CD4-positive, alpha-beta T cell (primary cell): ENCODE results near the gene MED22. TPM values are rescaled to one million over a fixed set of nuclear protein-coding genes. Genes with fewer than 3 reads are reported as not detected.
"Not testable (repeated sequence)": the region's sequence is repeated elsewhere in the genome, so short reads cannot be mapped to it uniquely, and the experiment has no call there.

Experiments used
- ATAC-seq: fragments of 200-7000 bp; cut with Tn5 transposase; one replicate; pipeline ENCODE4 v1.10.0; 2022; ENCODE audit warnings: mild to moderate bottlenecking; ENCODE audit not compliant: poor library complexity
- CTCF ChIA-PET: fragments of 350-600 bp; sonication (Branson Sonifier 250); formaldehyde crosslinking; loops from one replicate; lab custom pipeline; 2021; ENCODE audit warnings: antibody characterized with exemption, inconsistent platforms; lab: Charles Lee
- POLR2A ChIA-PET: fragments of 350-600 bp; sonication (Branson Sonifier 250); formaldehyde crosslinking; loops from one replicate; lab custom pipeline; 2021; ENCODE audit warnings: antibody characterized with exemption, inconsistent platforms; lab: Charles Lee
- DNase-seq, 14 experiments: peaks; one replicate each; pipeline ENCODE4 v3.0.0-alpha.2; 2013 to 2020; ENCODE audit warnings: mixed read lengths in 2 of 14
- H3K27ac ChIP-seq, 2 donors: one replicate each; pipeline versions ENCODE4 v1.5.1 to v1.7.0; 2013; ENCODE audit warnings: low read length in 2 of 2, low read depth in 1 of 2, mild to moderate bottlenecking in 1 of 2
- H3K27me3 ChIP-seq, 2 experiments: 1 replicate in 1 of 2; 2 replicates in 1 of 2; pipeline versions ENCODE4 v1.6.1 to v1.7.0; 2013; ENCODE audit warnings: low read length in 2 of 2, control low read depth in 1 of 2, mild to moderate bottlenecking in 1 of 2, moderate library complexity in 1 of 2; ENCODE audit not compliant: insufficient read depth in 2 of 2, control insufficient read depth in 1 of 2
- H3K36me3 ChIP-seq: one replicate; pipeline ENCODE4 v1.6.1; 2013; ENCODE audit warnings: low read length, control low read depth; ENCODE audit not compliant: insufficient read depth
- H3K4me1 ChIP-seq: one replicate; pipeline ENCODE4 v1.6.1; 2013; ENCODE audit warnings: low read length, control low read depth; ENCODE audit not compliant: insufficient read depth
- H3K4me3 ChIP-seq: one replicate; pipeline ENCODE4 v1.5.1; 2013; ENCODE audit warnings: mild to moderate bottlenecking, low read length, moderate library complexity
- H3K9me3 ChIP-seq, 2 experiments: 1 replicate in 1 of 2; 2 replicates in 1 of 2; pipeline versions ENCODE4 v1.6.1 to v1.7.0; 2013; ENCODE audit warnings: low read length in 2 of 2, mild to moderate bottlenecking in 2 of 2, control low read depth in 1 of 2, moderate library complexity in 1 of 2; ENCODE audit not compliant: control insufficient read depth in 1 of 2, insufficient read depth in 1 of 2
- H3K27ac Mint-ChIP-seq: one replicate; pipeline ENCODE4 v1.8.0; 2020; ENCODE audit warnings: mixed read lengths
- H3K27me3 Mint-ChIP-seq: one replicate; pipeline ENCODE4 v1.8.0; 2021; ENCODE audit warnings: mixed read lengths
- H3K36me3 Mint-ChIP-seq: one replicate; pipeline ENCODE4 v1.8.0; 2021; ENCODE audit warnings: low read depth, mixed read lengths
- H3K4me1 Mint-ChIP-seq: one replicate; pipeline ENCODE4 v1.8.0; 2021; ENCODE audit warnings: low read depth, mixed read lengths
- H3K4me3 Mint-ChIP-seq: one replicate; pipeline ENCODE4 v1.8.0; 2020; ENCODE audit warnings: mild to moderate bottlenecking, mixed read lengths
- H3K9me3 Mint-ChIP-seq: one replicate; pipeline ENCODE4 v1.8.0; 2020; ENCODE audit warnings: mixed read lengths
- intact Hi-C, 2 experiments: fragments of 100-400 bp; cut with DNase I in 1 of 2; cut with micrococcal nuclease in 1 of 2; formaldehyde crosslinking; loops; one replicate each; pipeline versions ENCODE4 v1.15.1 to v1.9.0; 2023 to 2025; cut with DNase I, micrococcal nuclease
- total RNA-seq, 174 experiments: library from RNA in 2 of 174; stranded (reverse) in 2 of 174; gene quantifications; one replicate each; pipeline ENCODE4 v1.2.3 and lab custom pipeline; 2021 to 2026
- TF ChIP-seq, protein P1 (sequence below): fragments of 200-600 bp; IDR thresholded peaks from one replicate; pipeline ENCODE4 v1.8.0; 2022; ENCODE audit warnings: antibody characterized with exemption, mild to moderate bottlenecking

The MED22 gene
- total RNA-seq, 2 experiments from 2014 or later: 15.7 to 18.0 TPM

GRCh38 chr9:133303266-133304157 lies 44.4 kb downstream of the MED22 start:
- Histone ChIP-seq H3K4me1 (no peaks in the 10 kb centered on the region), H3K27ac (no peak overlapping the region), H3K4me3 (no peak overlapping the region), H3K36me3 (no peaks in the 10 kb centered on the region), H3K27me3 (no peaks in the 10 kb centered on the region), H3K9me3 (no peaks in the 10 kb centered on the region)
- DNase-seq (peak in 1 of 14 experiments; percentile 16), ATAC-seq (no peak)
- Mint-ChIP-seq H3K9me3 (no peaks in the 10 kb centered on the region), H3K4me3 (no peak overlapping the region), H3K4me1 (no peaks in the 10 kb centered on the region), H3K27me3 (no peaks in the 10 kb centered on the region), H3K36me3 (no peaks in the 10 kb centered on the region), H3K27ac (no peak overlapping the region)
- intact Hi-C loops: no loop called here
- CTCF ChIA-PET: no interaction called here
- TF ChIP-seq, protein P1, sequence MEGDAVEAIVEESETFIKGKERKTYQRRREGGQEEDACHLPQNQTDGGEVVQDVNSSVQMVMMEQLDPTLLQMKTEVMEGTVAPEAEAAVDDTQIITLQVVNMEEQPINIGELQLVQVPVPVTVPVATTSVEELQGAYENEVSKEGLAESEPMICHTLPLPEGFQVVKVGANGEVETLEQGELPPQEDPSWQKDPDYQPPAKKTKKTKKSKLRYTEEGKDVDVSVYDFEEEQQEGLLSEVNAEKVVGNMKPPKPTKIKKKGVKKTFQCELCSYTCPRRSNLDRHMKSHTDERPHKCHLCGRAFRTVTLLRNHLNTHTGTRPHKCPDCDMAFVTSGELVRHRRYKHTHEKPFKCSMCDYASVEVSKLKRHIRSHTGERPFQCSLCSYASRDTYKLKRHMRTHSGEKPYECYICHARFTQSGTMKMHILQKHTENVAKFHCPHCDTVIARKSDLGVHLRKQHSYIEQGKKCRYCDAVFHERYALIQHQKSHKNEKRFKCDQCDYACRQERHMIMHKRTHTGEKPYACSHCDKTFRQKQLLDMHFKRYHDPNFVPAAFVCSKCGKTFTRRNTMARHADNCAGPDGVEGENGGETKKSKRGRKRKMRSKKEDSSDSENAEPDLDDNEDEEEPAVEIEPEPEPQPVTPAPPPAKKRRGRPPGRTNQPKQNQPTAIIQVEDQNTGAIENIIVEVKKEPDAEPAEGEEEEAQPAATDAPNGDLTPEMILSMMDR: no peak
- POLR2A ChIA-PET: no interaction called here

DNA sequence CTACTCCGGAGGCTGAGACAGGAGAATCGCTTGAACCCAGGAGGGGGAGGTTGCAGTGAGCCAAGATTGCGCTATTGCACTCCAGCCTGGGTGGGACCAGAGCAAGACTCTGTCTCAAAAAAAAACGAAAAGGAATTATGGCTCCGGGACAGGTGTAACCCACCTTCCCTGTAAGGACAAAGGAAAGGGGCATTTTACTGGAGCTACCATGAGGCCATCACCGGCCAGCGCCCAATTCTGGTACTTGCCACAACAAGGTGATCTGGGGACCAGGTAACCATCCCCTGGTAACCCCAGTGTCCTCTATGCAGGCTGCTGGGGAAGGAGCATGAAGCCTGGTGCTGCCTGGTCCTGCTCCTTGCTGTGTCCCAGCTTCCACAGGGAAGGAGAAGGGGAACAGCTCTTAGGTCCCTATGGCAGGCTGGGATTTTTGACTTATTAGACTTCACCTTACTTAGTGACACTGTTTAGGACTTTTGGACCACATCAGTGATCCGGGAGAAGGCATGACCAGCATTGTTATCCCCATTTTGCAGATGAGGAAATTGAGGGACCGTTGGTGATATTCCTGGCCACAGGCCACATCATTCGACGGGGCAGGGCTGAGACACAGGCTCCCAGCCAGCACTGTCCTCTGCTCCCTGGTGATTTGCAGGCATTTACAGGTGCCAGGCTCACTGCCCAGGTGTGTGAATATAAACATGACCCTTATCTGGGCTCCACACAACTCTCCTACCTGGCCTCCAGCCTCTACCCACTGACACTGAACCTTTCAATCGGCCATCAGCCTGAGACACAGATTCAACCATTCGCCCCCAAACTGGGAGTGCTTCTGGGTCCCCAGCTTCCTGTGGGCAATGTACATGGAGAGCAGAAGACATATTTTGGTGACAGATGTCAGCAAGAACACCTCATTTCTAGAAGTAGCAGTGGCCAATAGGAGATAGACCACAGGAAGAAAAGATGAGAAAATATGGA lies 46.4 kb downstream of the MED22 start:
- no peaks in the 10 kb centered on the region for H3K9me3 Mint-ChIP-seq
- Histone ChIP-seq H3K27ac (no peak overlapping the region), H3K4me1 (no peaks in the 10 kb centered on the region), H3K36me3 (no peaks in the 10 kb centered on the region), H3K9me3 (no peaks in the 10 kb centered on the region), H3K27me3 (no peaks in the 10 kb centered on the region), H3K4me3 (no peak overlapping the region)
- TF ChIP-seq, protein P1: no peak
- no peaks in the 10 kb centered on the region for H3K27me3 Mint-ChIP-seq
- no peak overlapping the region for H3K27ac Mint-ChIP-seq
- H3K36me3 Mint-ChIP-seq: no peaks in the 10 kb centered on the region
- intact Hi-C loops: no loop called here
- H3K4me1 Mint-ChIP-seq: no peaks in the 10 kb centered on the region
- H3K4me3 Mint-ChIP-seq: no peak overlapping the region
- POLR2A ChIA-PET: no interaction called here
- ATAC-seq (no peak), DNase-seq (peak in 1 of 14 experiments; percentile 1)
- CTCF ChIA-PET: no interaction called here

DNA sequence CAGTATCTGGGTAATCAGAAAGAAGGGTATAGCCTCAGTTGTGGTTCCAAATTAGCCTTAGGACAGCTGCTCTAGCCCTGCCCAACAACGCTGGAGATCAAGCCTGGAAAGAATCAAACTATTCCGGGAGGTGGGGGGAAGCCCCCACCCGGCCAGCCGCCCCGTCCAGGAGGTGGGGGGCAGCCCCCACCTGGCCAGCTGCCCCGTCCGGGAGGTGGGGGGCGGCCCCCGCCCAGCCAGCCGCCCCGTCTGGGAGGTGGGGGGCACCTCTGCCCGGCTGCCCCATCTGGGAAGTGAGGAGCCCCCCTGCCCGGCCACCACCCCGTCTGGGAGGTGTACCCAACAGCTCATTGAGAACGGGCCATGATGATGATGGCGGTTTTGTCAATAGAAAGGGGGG lies 47.9 kb downstream of the MED22 start:
- H3K4me1 Mint-ChIP-seq, H3K4me3 ChIP-seq, H3K27ac Mint-ChIP-seq, intact Hi-C loops, H3K9me3 Mint-ChIP-seq, ATAC-seq, H3K27me3 Mint-ChIP-seq, H3K4me3 Mint-ChIP-seq, POLR2A ChIA-PET, H3K36me3 Mint-ChIP-seq, H3K9me3 ChIP-seq, H3K27me3 ChIP-seq, H3K4me1 ChIP-seq, H3K27ac ChIP-seq, CTCF ChIA-PET, H3K36me3 ChIP-seq: not testable (repeated sequence)
- DNase-seq: peak in 1 of 14 experiments; percentile 4
